Epithelial cell of prostate (primary cell): ENCODE results near the gene SCFD2.
A peak's percentile ranks its signal among the peaks of the same experiment; 100 is the strongest.
"Not testable (repeated sequence)": the region's sequence is repeated elsewhere in the genome, so short reads cannot be mapped to it uniquely, and the experiment has no call there.

Source experiments
- DNase-seq: peaks from one replicate; pipeline ENCODE4 v3.0.0-alpha.2; 2011; ENCODE audit warnings: low read depth, low spot score
- H3K27ac ChIP-seq: fragments of 450-650 bp; 2 replicates; pipeline ENCODE4 v1.5.1; 2017; ENCODE audit warnings: mild to moderate bottlenecking

Gene SCFD2

GRCh38 chr4:53273726-53274125, 92.1 kb downstream of the SCFD2 start:
- DNase-seq: no peak
- H3K27ac ChIP-seq: no peak overlapping the region

GRCh38 chr4:53267026-53267425, 98.8 kb downstream of the SCFD2 start:
- no peak for DNase-seq
- no peak overlapping the region for H3K27ac ChIP-seq

- H3K27ac ChIP-seq, DNase-seq: not testable (repeated sequence)
These were observed 109.9 kb downstream of the SCFD2 start for GRCh38 chr4:53255986-53256385.

- DNase-seq: no peak
- no peak overlapping the region for H3K27ac ChIP-seq
These were observed 125.3 kb downstream of the SCFD2 start for GRCh38 chr4:53240573-53240972.

- not testable (repeated sequence) for H3K27ac ChIP-seq, DNase-seq
These were observed 127.5 kb downstream of the SCFD2 start for GRCh38 chr4:53238352-53238751.

- not testable (repeated sequence) for DNase-seq, H3K27ac ChIP-seq
These were observed 128.1 kb downstream of the SCFD2 start for GRCh38 chr4:53237811-53238210.

- not testable (repeated sequence) for DNase-seq, H3K27ac ChIP-seq
These were observed 129.2 kb downstream of the SCFD2 start for GRCh38 chr4:53236624-53237023.

- DNase-seq: no peak
These were observed 130.3 kb downstream of the SCFD2 start for GRCh38 chr4:53235547-53235946.

GRCh38 chr4:53234669-53235068, 131.2 kb downstream of the SCFD2 start:
- no peak overlapping the region for H3K27ac ChIP-seq
- DNase-seq: peak; percentile 24

More at GRCh38 chr4:53235547-53235946, 130.3 kb downstream of the SCFD2 start:
- no peak overlapping the region for H3K27ac ChIP-seq

- H3K27ac ChIP-seq: no peak overlapping the region
- no peak for DNase-seq
These were observed 131.8 kb downstream of the SCFD2 start for GRCh38 chr4:53234111-53234510.

GRCh38 chr4:53233114-53233795, 132.6 kb downstream of the SCFD2 start:
- H3K27ac ChIP-seq: no peak overlapping the region
- no peak for DNase-seq

GRCh38 chr4:53232371-53232770, 133.5 kb downstream of the SCFD2 start:
- no peak for DNase-seq
- no peak overlapping the region for H3K27ac ChIP-seq

GRCh38 chr4:53228036-53228435, 137.8 kb downstream of the SCFD2 start:
- no peak overlapping the region for H3K27ac ChIP-seq
- no peak for DNase-seq

GRCh38 chr4:53227451-53227850, 138.4 kb downstream of the SCFD2 start:
- DNase-seq: no peak
- no peak overlapping the region for H3K27ac ChIP-seq

GRCh38 chr4:53221832-53222480, 143.9 kb downstream of the SCFD2 start:
- H3K27ac ChIP-seq: no peak overlapping the region
- no peak for DNase-seq

GRCh38 chr4:53219148-53219547, 146.7 kb downstream of the SCFD2 start:
- not testable (repeated sequence) for H3K27ac ChIP-seq, DNase-seq

- no peak overlapping the region for H3K27ac ChIP-seq
These were observed 157.1 kb downstream of the SCFD2 start for GRCh38 chr4:53208753-53209152.

GRCh38 chr4:53205970-53206369, 159.9 kb downstream of the SCFD2 start:
- DNase-seq: no peak
- H3K27ac ChIP-seq: no peak overlapping the region

More at GRCh38 chr4:53208753-53209152, 157.1 kb downstream of the SCFD2 start:
- no peak for DNase-seq

- no peak overlapping the region for H3K27ac ChIP-seq
- no peak for DNase-seq
These were observed 166.5 kb downstream of the SCFD2 start for GRCh38 chr4:53199356-53199755.

- no peak overlapping the region for H3K27ac ChIP-seq
- DNase-seq: no peak
These were observed 168.1 kb downstream of the SCFD2 start for GRCh38 chr4:53197772-53198142.

GRCh38 chr4:53196882-53197771, 168.7 kb downstream of the SCFD2 start:
- H3K27ac ChIP-seq: no peak overlapping the region
- DNase-seq: no peak
